Testis (tissue), 3 donors: ENCODE data around the gene SCAF8. TPM values are rescaled to one million over a fixed set of nuclear protein-coding genes. Genes with fewer than 3 reads are reported as not detected.

Source experiments
- DNase-seq: peaks from one replicate; pipeline ENCODE4 v3.0.0-alpha.2; 2019
- H3K27ac ChIP-seq, 2 donors: fragments of 200-600 bp; sonication (generic); one replicate each; pipeline ENCODE4 v1.5.1; 2019
- H3K27me3 ChIP-seq: fragments of 200-600 bp; sonication (generic); one replicate; pipeline ENCODE4 v1.5.1; 2019
- H3K36me3 ChIP-seq: fragments of 200-600 bp; sonication (generic); one replicate; pipeline ENCODE4 v1.5.1; 2017; ENCODE audit warnings: low read depth; ENCODE audit errors: missing control alignments
- H3K4me1 ChIP-seq: fragments of 200-600 bp; sonication (generic); one replicate; pipeline ENCODE4 v1.5.1; 2019
- H3K4me3 ChIP-seq, 2 donors: fragments of 200-600 bp; sonication (generic); one replicate each; pipeline ENCODE4 v1.5.1; 2017 to 2019
- H3K9me3 ChIP-seq: fragments of 200-600 bp; sonication (generic); one replicate; pipeline ENCODE4 v1.5.1; 2017
- POLR2A ChIP-seq: fragments of 450-650 bp; IDR thresholded peaks from one replicate; pipeline ENCODE4 v1.6.1; 2017; ENCODE audit warnings: antibody characterized with exemption, mild to moderate bottlenecking, moderate library complexity
- WGBS, 2 donors: methylation state at CpG; one replicate each; pipeline ENCODE4 v1.1.5; 2018; 5-methylcytosine and 5-hydroxymethylcytosine counted together
- intact Hi-C: fragments of 100-400 bp; cut with DNase I; formaldehyde crosslinking; loops from one replicate; pipeline ENCODE4 v1.15.1; 2023; ENCODE audit warnings: low total_unique reads
- polyA plus RNA-seq: library from polyadenylated mRNA; stranded (reverse); fragments of 350-450 nt; fragmentation: Illumina TruSeq; extraction: RNeasy Lipid Tissue Mini Kit (QIAGEN cat#74804); gene quantifications from one replicate; pipeline ENCODE4 v1.2.3, GENCODE V29; 2014; ENCODE audit warnings: low read depth, low replicate concordance; ENCODE audit not compliant: insufficient read depth
- total RNA-seq, 2 donors: library from RNA; depleted of rRNA; stranded (reverse); fragments of >200 nt; gene quantifications; one replicate each; pipeline ENCODE4 v1.2.3, GENCODE V29; 2016
- TF ChIP-seq, protein P1 (sequence below), 3 experiments: fragments of 450-650 bp in 2 of 3; fragments of 200-600 bp in 1 of 3; sonication (generic) in 1 of 3; IDR thresholded peaks; one replicate each; pipeline ENCODE4 v1.5.1; 2016 to 2019; ENCODE audit warnings: antibody characterized with exemption in 3 of 3, mild to moderate bottlenecking in 2 of 3, moderate library complexity in 1 of 3

Gene SCAF8
- total and polyA plus RNA-seq, 3 donors from 2014 or later: 44.7 to 70.5 (median 65.5) TPM

DNA sequence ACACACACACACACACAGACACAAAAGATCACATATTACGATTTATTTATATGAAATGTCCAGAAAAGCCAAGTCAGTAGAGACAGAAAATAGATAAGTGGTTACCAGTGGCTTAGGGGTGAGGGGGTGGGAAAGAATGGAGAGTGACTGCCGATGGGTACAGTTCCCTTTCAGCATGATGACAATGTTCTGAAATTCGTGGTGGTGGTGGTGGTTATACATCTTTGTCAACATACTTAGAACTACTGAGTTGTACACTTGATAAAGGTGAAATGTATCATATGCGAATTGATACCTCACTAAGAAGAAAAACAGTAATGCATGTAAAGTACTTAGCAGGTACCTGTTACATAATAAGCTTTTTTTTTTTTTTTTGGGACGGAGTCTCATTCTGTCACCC lies 124.3 kb downstream of the SCAF8 start:
- intact Hi-C loops: no loop called here
- DNase-seq: no peak
- H3K27ac ChIP-seq: no peak overlapping the region
- H3K36me3 ChIP-seq: no peaks in the 10 kb centered on the region
- 93 to 94% methylated on average over 5 of the region's 5 CpGs for WGBS, 2 donors
- no peaks in the 10 kb centered on the region for H3K4me1 ChIP-seq
- no peak overlapping the region for H3K4me3 ChIP-seq
- H3K9me3 ChIP-seq: no peaks in the 10 kb centered on the region
- no peak for TF ChIP-seq POLR2A
- TF ChIP-seq, protein P1, sequence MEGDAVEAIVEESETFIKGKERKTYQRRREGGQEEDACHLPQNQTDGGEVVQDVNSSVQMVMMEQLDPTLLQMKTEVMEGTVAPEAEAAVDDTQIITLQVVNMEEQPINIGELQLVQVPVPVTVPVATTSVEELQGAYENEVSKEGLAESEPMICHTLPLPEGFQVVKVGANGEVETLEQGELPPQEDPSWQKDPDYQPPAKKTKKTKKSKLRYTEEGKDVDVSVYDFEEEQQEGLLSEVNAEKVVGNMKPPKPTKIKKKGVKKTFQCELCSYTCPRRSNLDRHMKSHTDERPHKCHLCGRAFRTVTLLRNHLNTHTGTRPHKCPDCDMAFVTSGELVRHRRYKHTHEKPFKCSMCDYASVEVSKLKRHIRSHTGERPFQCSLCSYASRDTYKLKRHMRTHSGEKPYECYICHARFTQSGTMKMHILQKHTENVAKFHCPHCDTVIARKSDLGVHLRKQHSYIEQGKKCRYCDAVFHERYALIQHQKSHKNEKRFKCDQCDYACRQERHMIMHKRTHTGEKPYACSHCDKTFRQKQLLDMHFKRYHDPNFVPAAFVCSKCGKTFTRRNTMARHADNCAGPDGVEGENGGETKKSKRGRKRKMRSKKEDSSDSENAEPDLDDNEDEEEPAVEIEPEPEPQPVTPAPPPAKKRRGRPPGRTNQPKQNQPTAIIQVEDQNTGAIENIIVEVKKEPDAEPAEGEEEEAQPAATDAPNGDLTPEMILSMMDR (IDR thresholded peaks at IDR 0.05): no peak
- no peaks in the 10 kb centered on the region for H3K27me3 ChIP-seq

DNA sequence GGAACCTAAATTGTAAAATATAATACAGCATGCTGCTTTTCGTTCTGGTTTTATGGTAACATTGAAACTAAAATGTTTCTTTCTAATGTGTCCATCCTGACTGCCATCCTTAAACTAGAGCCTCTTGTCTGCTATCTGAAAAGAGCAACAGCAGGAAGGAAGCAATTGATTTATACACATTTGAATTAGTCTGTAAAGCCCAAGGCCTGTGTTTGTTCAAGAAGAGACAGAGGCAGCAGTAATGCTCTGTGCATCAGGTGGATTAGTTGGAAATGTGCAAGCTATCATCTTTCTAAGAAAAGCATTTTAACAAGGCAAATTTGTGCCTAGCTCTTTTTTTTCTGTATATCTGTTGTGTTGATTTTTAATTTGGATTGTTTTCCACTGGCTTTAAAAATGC lies 128.6 kb downstream of the SCAF8 start:
- intact Hi-C loops: no loop called here
- DNase-seq: no peak
- 9 to 48% methylated on average over 1 of the region's 1 CpG for WGBS, 2 donors
- Histone ChIP-seq H3K27me3 (no peaks in the 10 kb centered on the region), H3K36me3 (no peaks in the 10 kb centered on the region), H3K9me3 (no peaks in the 10 kb centered on the region), H3K4me1 (no peaks in the 10 kb centered on the region), H3K27ac (no peak overlapping the region), H3K4me3 (no peak overlapping the region)
- TF ChIP-seq, protein P1 (IDR thresholded peaks at IDR 0.05): no peak
- no peak for TF ChIP-seq POLR2A

DNA sequence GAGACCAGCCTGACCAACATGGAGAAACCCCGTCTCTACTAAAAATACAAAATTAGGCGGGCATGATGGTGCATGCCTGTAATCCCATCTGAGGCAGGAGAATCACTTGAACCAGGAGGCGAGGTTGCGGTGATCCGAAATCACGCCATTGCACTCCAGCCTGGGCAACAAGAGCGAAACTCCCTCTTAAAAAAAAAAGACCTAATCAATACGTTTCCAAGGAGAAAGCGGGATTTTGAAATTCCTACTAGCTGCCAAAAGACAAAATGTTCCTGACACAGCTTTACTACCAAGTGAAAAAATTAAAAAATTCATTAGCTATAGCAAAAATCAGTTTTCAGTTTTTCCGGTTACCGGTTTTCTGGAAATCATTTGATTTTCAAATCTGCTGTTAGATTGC lies 129.3 kb downstream of the SCAF8 start:
- TF ChIP-seq POLR2A: no peak
- TF ChIP-seq, protein P1 (IDR thresholded peaks at IDR 0.05): no peak
- H3K4me1 ChIP-seq: no peaks in the 10 kb centered on the region
- H3K27ac ChIP-seq: no peak overlapping the region
- intact Hi-C loops: no loop called here
- DNase-seq: no peak
- no peaks in the 10 kb centered on the region for H3K9me3 ChIP-seq
- 86 to 89% methylated on average over 11 of the region's 11 CpGs for WGBS, 2 donors
- no peaks in the 10 kb centered on the region for H3K36me3 ChIP-seq
- no peaks in the 10 kb centered on the region for H3K27me3 ChIP-seq
- H3K4me3 ChIP-seq: no peak overlapping the region

DNA sequence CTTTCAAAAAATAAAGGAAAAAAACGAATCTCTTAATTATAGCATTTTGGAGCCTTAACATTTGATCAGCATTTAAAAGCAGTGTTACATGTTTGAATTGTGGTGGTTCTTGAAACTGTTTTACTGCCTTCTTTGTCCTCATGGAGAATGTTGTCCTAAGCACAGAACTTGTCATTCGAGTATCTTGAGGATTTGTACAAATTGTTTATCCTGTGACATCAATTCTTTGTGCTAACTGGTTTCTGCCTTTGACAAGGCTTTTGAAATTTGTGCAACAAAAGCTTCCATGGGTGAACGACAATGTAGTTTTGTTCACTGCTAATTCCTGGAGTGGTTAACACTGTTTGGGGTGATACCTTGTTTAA lies 130.8 kb downstream of the SCAF8 start:
- H3K9me3 ChIP-seq: no peaks in the 10 kb centered on the region
- H3K27me3 ChIP-seq: no peaks in the 10 kb centered on the region
- H3K4me1 ChIP-seq: no peaks in the 10 kb centered on the region
- no peak for DNase-seq
- no peak overlapping the region for H3K4me3 ChIP-seq
- no peak overlapping the region for H3K27ac ChIP-seq
- no peaks in the 10 kb centered on the region for H3K36me3 ChIP-seq
- 66 to 71% methylated on average over 3 of the region's 3 CpGs for WGBS, 2 donors
- intact Hi-C loops: no loop called here
- TF ChIP-seq POLR2A: no peak
- TF ChIP-seq, protein P1 (IDR thresholded peaks at IDR 0.05): no peak

DNA sequence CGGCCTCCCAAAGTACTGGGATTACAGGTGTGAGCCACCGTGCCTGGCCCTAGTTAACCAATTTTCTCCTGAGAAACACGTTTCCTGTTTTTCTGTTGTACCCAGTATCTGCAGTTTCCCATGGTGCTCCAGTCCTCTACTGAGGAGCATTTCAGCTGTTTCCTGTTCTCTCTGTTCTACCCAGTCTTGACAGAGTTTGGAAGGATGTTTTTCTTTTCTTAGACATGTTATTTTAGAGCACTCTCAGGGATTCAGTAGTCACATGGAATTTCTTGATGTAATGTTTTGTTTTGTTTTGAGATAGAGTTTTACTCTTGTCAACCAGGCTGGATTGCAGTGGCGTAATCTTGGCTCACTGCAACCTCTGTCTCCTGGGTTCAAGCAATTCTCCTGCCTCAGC lies 132.1 kb downstream of the SCAF8 start:
- WGBS, 2 donors: 86 to 91% methylated on average over 4 of the region's 4 CpGs
- intact Hi-C loops: no loop called here

More for the DNA sequence above, 132.1 kb downstream of the SCAF8 start:
- Histone ChIP-seq H3K36me3 (no peaks in the 10 kb centered on the region), H3K27me3 (no peaks in the 10 kb centered on the region), H3K27ac (no peak overlapping the region), H3K9me3 (no peaks in the 10 kb centered on the region), H3K4me1 (no peaks in the 10 kb centered on the region), H3K4me3 (no peak overlapping the region)
- DNase-seq: no peak
- no peak for TF ChIP-seq POLR2A
- TF ChIP-seq, protein P1 (IDR thresholded peaks at IDR 0.05): no peak
